Small intestine (tissue), 16 donors: ENCODE results near the gene DEFB121. TPM values are rescaled to one million over a fixed set of nuclear protein-coding genes. Genes with fewer than 3 reads are reported as not detected.

ENCODE experiments used
- DNase-seq, 2 donors: peaks; one replicate each; pipeline versions ENCODE4 v3.0.0 to v3.0.0-alpha.2; 2013
- FAIRE-seq: peaks from 2 replicates; lab custom pipeline; 2012; peaks lifted over from hg19 to GRCh38; lab: Jason Lieb, UNC
- H3K27ac ChIP-seq, 3 donors: one replicate each; pipeline ENCODE4 v1.5.1; 2013; ENCODE audit warnings: low read length in 2 of 3, mild to moderate bottlenecking in 2 of 3, control low read depth in 1 of 3, inconsistent platforms in 1 of 3, low read depth in 1 of 3, moderate library complexity in 1 of 3
- H3K27me3 ChIP-seq, 3 donors: one replicate each; pipeline ENCODE4 v1.6.1; 2013; ENCODE audit warnings: low read length in 3 of 3, inconsistent platforms in 1 of 3; ENCODE audit not compliant: control insufficient read depth in 3 of 3, insufficient read depth in 3 of 3
- H3K36me3 ChIP-seq, 3 donors: one replicate each; pipeline ENCODE4 v1.6.1; 2013; ENCODE audit warnings: low read length in 3 of 3, inconsistent platforms in 1 of 3, low read depth in 1 of 3, mild to moderate bottlenecking in 1 of 3, moderate library complexity in 1 of 3; ENCODE audit not compliant: control insufficient read depth in 3 of 3, insufficient read depth in 2 of 3
- H3K4me1 ChIP-seq, 3 donors: one replicate each; pipeline ENCODE4 v1.6.1; 2013; ENCODE audit warnings: low read length in 2 of 3, inconsistent platforms in 1 of 3, low read depth in 1 of 3, mild to moderate bottlenecking in 1 of 3, moderate library complexity in 1 of 3; ENCODE audit not compliant: control insufficient read depth in 3 of 3, insufficient read depth in 2 of 3
- H3K4me3 ChIP-seq, 3 donors: one replicate each; pipeline ENCODE4 v1.5.1; 2013; ENCODE audit warnings: low read length in 3 of 3, control low read depth in 1 of 3, inconsistent platforms in 1 of 3, low read depth in 1 of 3, mild to moderate bottlenecking in 1 of 3, moderate library complexity in 1 of 3
- H3K9me3 ChIP-seq, 2 donors: one replicate each; pipeline ENCODE4 v1.6.1; 2013; ENCODE audit warnings: low read depth in 1 of 2, low read length in 1 of 2; ENCODE audit not compliant: control insufficient read depth in 2 of 2, insufficient read depth in 1 of 2
- WGBS, 3 donors: extraction: QIAGEN DNeasy Blood & Tissue Kit; methylation state at CpG; one replicate each; pipeline ENCODE4 v1.1.7; 2013; 5-methylcytosine and 5-hydroxymethylcytosine counted together
- long read RNA-seq, 10 donors: transcript quantifications; one replicate each; lab custom pipeline, GENCODE V29; 2026
- polyA plus RNA-seq, 4 donors: library from polyadenylated mRNA; stranded (reverse) in 3 of 4; unstranded in 1 of 4; fragments of 200-250 nt in 3 of 4; fragments of 120-200 nt in 1 of 4; gene quantifications; one replicate each; pipeline versions ENCODE4 v1.2.1 to v1.2.3, GENCODE V29; 2013
- donor health status: healthy with polysubstance abuse.
- donor health status: control.
- donor health status: control.
- donor health status: Bipolar disorder and iron deficiency.
- donor health status: healthy.

The DEFB121 gene, protein sequence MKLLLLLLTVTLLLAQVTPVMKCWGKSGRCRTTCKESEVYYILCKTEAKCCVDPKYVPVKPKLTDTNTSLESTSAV
- polyA plus RNA-seq, result not detected
- long read RNA-seq, donor 1, result 0 reads
- long read RNA-seq, donor 2, result 0 reads
- long read RNA-seq, donor 3, result 0 reads
- long read RNA-seq, donor 4, result 0 reads
- long read RNA-seq, donor 5, result 0 reads
- long read RNA-seq, donor 6, result 0 reads
- long read RNA-seq, donor 7, result 0 reads
- long read RNA-seq, donor 8, result 0 reads
- long read RNA-seq, donor 9, result 0 reads
- long read RNA-seq, donor 10, result 0 reads

DNA sequence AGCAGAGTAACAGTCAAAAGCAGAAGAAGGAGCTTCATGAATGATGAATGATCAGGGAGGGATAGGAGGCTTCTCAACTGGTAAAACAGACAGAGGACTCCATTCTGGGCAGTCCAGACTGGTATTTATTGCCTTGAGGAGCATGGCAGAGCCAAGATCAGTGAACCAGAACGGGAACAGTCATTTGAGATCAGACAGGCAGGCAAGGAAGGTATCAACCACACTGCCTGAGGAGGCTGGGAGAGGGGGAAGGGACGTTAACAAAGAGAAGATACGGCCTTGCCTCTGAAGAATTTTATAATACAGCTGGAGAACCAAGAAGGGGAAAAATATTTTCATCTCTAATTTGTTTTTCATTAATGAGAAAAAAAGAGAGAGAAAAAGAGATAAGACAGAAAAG lies at the start of gene DEFB121:
Gene DEFB121 (minus strand): TSS at position 101 of the 400 bp plus-strand sequence. CDS start 63 bp downstream, at position 38.
- Histone ChIP-seq H3K4me3 (no peak within 1 kb of the TSS), H3K27ac (no peak within 1 kb of the TSS), H3K4me1 (no peaks in the 10 kb centered on the region), H3K27me3 (no peaks in the 10 kb centered on the region), H3K9me3 (peaks cover 0 to 10% of the 10 kb centered on the region in 2 donors), H3K36me3 (no peaks in the 10 kb centered on the region)
- WGBS, 3 donors, result 30 to 46% (median 41%) methylated on average over 3 of the region's 3 CpGs
- FAIRE-seq, result no peak
- DNase-seq, result no peak

DNA sequence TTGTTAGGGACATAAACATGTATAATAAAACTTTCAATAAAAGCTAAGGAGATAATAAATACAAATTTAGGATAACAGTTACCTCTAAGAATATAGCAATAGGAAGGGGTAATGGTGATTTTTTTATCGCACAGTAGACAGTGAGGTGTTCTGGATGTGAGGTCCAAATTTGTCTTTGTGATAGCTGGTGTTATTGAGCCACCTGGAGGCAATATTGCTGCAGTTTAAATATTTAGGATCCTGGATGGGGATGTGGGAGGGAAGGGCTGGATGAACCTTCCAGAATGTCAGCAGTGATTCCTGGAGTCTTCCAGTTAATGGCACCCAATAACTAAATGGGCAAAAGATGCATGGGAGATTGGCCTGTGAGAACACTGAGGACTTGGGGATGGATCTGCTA lies 48.3 kb upstream of the DEFB121 start:
- DNase-seq (no peak), FAIRE-seq (no peak)

DNA sequence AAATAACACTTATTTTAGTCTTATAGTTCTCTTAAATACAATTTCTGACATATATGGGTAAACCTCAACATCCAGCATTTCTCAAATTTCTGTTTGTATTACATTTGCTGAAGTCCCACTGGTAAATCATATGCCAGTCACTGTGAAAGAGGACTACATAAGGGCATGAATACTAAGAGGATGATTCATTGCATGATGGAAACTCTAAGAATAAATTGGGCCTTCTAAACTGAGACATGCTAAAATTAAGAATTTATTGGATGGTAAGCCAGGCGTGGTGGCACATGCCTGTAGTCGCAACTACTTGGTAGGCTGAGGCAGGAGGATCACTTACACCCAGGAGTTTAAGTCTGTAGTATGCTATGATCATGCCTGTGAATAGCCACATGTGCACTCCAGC lies 46.6 kb upstream of the DEFB121 start:
- no peak overlapping the region for H3K27ac ChIP-seq
- no peaks in the 10 kb centered on the region for H3K27me3 ChIP-seq
- no peaks in the 10 kb centered on the region for H3K4me1 ChIP-seq
- DNase-seq, result no peak
- no peak for FAIRE-seq
- no peaks in the 10 kb centered on the region for H3K36me3 ChIP-seq
- 72 to 79% (median 77%) methylated on average over 2 of the region's 2 CpGs for WGBS, 3 donors
- H3K9me3 ChIP-seq, result no peaks in the 10 kb centered on the region
- no peak overlapping the region for H3K4me3 ChIP-seq

More for the DNA sequence above, 48.3 kb upstream of the DEFB121 start:
- H3K36me3 ChIP-seq, result no peaks in the 10 kb centered on the region
- H3K4me3 ChIP-seq, result no peak overlapping the region
- WGBS, 3 donors, result 91 to 96% (median 95%) methylated on average over 1 of the region's 1 CpG
- no peaks in the 10 kb centered on the region for H3K4me1 ChIP-seq
- H3K27ac ChIP-seq, result no peak overlapping the region
- H3K9me3 ChIP-seq, result no peaks in the 10 kb centered on the region
- H3K27me3 ChIP-seq, result no peaks in the 10 kb centered on the region

DNA sequence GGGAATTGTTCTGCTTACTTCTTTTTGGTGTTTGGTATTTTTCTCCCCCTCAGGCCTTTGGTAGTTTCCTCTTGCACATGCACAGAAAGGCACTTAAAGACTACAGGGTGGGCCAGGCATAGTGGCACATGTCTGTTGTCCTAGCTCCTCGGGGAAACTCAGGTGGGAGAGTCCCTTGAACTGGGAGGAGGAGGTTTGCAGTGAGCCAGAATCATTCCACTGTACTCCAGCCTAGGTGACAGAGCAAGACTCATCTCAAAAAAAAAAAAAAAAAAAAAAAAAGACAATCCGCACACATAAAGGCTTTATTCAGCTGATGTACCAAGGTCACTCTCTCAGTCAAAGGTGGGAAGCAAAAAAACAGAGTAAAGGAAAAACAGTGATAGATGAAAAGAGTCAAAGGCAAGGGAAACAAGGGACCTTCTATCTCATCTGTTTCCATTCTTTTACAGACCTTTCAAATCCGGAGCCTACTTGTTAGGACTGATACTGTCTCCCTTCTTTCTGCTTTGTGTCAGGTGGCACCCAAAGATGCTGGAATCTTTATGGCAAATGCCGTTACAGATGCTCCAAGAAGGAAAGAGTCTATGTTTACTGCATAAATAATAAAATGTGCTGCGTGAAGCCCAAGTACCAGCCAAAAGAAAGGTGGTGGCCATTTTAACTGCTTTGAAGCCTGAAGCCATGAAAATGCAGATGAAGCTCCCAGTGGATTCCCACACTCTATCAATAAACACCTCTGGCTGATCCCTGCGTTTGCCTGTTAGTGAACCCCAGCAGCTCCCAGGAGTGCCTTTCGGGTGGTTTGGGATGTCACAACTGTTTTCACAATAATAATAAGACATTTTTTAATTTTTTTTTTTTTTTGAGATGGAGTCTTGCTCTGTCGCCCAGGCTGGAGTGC lies 43.7 kb upstream of the DEFB121 start:
- Histone ChIP-seq H3K9me3 (no peaks in the 10 kb centered on the region), H3K27ac (no peak overlapping the region), H3K27me3 (no peaks in the 10 kb centered on the region), H3K4me1 (no peaks in the 10 kb centered on the region), H3K4me3 (no peak overlapping the region), H3K36me3 (no peaks in the 10 kb centered on the region)
- FAIRE-seq, result no peak
- WGBS, 3 donors, result 68 to 75% (median 70%) methylated on average over 8 of the region's 8 CpGs
- DNase-seq, result no peak

DNA sequence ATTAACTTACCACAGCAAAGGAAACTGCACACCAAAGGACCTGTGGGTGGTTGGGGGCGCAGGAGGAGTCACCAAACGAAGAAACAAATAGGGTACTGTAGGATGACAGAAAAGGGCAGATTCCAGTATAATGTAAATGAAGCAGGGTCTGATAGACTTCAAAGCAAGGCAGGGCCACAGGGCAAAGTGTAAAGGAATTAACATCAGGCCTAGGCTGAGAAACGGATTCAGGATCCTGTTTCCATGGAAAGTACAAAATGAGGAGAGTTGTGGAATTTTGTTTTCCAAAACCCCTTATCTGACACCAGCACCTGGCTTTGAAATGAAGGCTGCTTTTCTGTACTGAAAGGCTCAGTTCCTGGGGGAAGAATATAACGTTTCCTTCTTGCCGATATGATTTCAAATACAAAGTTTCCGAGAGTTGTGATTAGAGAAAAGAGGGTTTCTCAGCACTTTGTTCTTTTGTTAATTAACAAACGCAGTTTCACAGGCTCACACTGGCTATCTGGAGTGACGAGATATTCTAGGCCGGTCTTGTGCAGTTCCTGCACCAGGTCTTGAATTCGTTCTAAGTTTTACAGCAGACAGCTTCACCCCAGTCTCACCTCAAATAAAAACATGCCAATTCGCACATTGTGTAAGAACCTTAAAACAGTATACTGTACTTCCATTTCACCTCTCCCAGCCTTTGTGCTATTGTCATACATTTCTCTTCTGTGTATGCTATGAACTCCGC lies 40.2 kb upstream of the DEFB121 start:
- H3K9me3 ChIP-seq, result no peaks in the 10 kb centered on the region
- no peaks in the 10 kb centered on the region for H3K36me3 ChIP-seq
- DNase-seq (no peak), FAIRE-seq (no peak)
- no peaks in the 10 kb centered on the region for H3K27me3 ChIP-seq
- H3K4me1 ChIP-seq, result no peaks in the 10 kb centered on the region
- no peak overlapping the region for H3K27ac ChIP-seq
- WGBS, 3 donors, result 73 to 76% (median 74%) methylated on average over 12 of the region's 12 CpGs
- no peak overlapping the region for H3K4me3 ChIP-seq

DNA sequence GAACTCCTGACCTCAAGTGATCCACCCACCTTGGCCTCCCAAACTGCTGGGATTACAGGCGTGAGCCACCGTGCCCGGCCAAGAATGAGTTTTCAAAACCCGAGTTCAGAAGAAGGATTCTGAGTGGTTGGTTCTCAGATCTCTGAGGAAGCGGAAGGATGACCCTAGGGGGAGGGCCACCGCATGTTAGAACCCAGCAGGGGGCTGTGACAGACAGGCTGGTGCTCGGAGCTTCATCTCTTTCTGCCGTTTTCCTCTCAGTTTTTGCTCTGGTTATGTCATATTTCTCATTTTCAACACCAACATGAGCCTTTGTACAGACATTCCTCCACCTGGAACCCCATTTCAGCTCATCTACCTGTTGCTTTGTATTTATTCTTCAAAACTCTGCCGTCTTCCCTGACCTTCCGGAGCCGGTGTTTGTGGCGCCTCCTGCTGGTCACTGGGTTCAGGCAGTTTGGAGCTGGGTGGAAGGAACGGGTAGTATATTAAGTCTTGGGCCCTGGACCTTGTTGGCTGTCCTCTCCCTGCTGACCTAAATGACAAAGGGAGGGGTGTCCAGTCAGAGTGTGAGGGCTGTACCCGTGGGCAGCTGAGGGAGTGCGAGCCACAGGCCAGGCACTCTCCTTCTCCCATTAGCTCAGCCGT lies 34.1 kb upstream of the DEFB121 start, which contains the start of gene DEFB123:
Gene DEFB123 (plus strand): TSS at position 621 of the 648 bp plus-strand sequence. CDS start 67 bp downstream, outside the sequence.
- DNase-seq, result no peak
- Histone ChIP-seq H3K4me3 (no peak within 1 kb of the TSS), H3K9me3 (peaks cover 0 to 2% of the 10 kb centered on the region in 2 donors), H3K4me1 (no peaks in the 10 kb centered on the region), H3K27me3 (peaks cover 0 to 3% (median 0%) of the 10 kb centered on the region in 3 donors), H3K27ac (no peak within 1 kb of the TSS), H3K36me3 (no peaks in the 10 kb centered on the region)
- 79 to 81% (median 79%) methylated on average over 16 of the region's 16 CpGs for WGBS, 3 donors
- no peak for FAIRE-seq

DNA sequence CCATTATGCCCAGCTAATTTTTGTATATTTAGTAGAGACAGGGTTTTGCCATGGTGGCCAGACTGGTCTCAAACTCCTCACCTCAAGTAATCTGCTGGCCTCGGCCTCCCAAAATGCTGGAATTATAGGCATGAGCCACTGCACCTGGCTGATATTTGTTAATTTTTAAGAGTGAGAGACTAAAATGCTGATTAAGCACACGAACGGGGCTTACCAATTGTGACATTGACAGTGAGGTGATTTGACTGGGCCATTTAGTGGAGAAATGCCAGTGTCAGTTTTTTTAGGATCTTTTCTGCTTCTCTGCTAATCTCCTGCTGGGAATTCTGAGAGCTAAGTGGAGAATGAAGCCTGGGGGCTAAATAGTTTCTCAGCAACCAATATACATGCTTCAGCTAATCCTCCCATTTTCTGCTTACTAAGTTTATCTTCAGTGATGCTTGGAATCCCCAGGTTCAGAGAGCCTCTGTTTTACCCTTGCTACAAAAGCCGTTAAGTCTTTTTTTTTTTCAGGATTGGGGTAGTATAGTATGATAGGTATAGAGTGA lies 24.6 kb upstream of the DEFB121 start:
- Histone ChIP-seq H3K9me3 (peaks cover 0 to 3% of the 10 kb centered on the region in 2 donors), H3K27me3 (peaks cover 0 to 1% (median 0%) of the 10 kb centered on the region in 3 donors), H3K36me3 (no peaks in the 10 kb centered on the region), H3K4me1 (no peaks in the 10 kb centered on the region), H3K4me3 (no peak overlapping the region), H3K27ac (no peak overlapping the region)
- DNase-seq (no peak), FAIRE-seq (no peak)
- WGBS, 3 donors, result 58 to 65% (median 61%) methylated on average over 4 of the region's 4 CpGs
